Smooth muscle cell of the pulmonary artery (primary cell): Measurements from ENCODE around the gene TMEM35A. TPM values are rescaled to one million over a fixed set of nuclear protein-coding genes. Genes with fewer than 3 reads are reported as not detected.

Experiments used
- total RNA-seq: library from RNA; depleted of rRNA; stranded (reverse); fragments of >200 nt; gene quantifications from 2 replicates; pipeline ENCODE4 v1.2.3, GENCODE V29; 2014

The TMEM35A gene
- total RNA-seq: 5.5 and 7.2 TPM in 2 replicates

GRCh38 chrX:101078716-101079598 is at the start of gene TMEM35A:
Gene TMEM35A (plus strand): TSS chrX:101078879. CDS start chrX:101079003, 124 bp downstream.

GRCh38 chrX:101051549-101052302 is 27.0 kb upstream of the TMEM35A start, which contains the start of gene TRMT2B:
Gene TRMT2B (minus strand): TSS chrX:101052111. CDS start chrX:101042289, 9,822 bp downstream.

GRCh38 chrX:101097546-101098453 is 19.1 kb downstream of the TMEM35A start, which contains the start of gene CENPI:
Gene CENPI (plus strand): TSS chrX:101098204. CDS start chrX:101101071, 2,867 bp downstream.

Other genes with a start within 250 kb of the TMEM35A start
- not detected in 2 replicates for gene NOX1, start 204.5 kb upstream of the TMEM35A start, total RNA-seq
- gene XKRX, start 150.0 kb upstream of the TMEM35A start, total RNA-seq: 0.07 and 0.10 TPM in 2 replicates
- gene ARL13A, start 109.2 kb upstream of the TMEM35A start, total RNA-seq: not detected in 2 replicates
- 13.0 and 14.9 TPM in 2 replicates for gene TRMT2B, start 26.8 kb upstream of the TMEM35A start, total RNA-seq
- gene CENPI, start 19.3 kb downstream of the TMEM35A start, total RNA-seq: 5.0 and 7.8 TPM in 2 replicates
- gene DRP2, start 140.9 kb downstream of the TMEM35A start, total RNA-seq: 1.0 and 1.8 TPM in 2 replicates
- gene TAF7L, start 212.5 kb downstream of the TMEM35A start, total RNA-seq: 0.20 and 0.26 TPM in 2 replicates